H1 (cell line): Measurements from ENCODE around the gene EXT2. TPM values are rescaled to one million over a fixed set of nuclear protein-coding genes. Genes with fewer than 3 reads are reported as not detected.

ENCODE experiments used
- ATF3 ChIP-seq: IDR thresholded peaks from 2 replicates; pipeline ENCODE4 v1.6.1; 2011; ENCODE audit warnings: low read depth, mild to moderate bottlenecking, low read length; ENCODE audit not compliant: insufficient read depth
- CEBPB ChIP-seq: IDR thresholded peaks from 2 replicates; pipeline ENCODE4 v1.6.1; 2012; ENCODE audit warnings: low read depth, low read length
- CHD1 ChIP-seq: IDR thresholded peaks from 2 replicates; pipeline ENCODE4 v1.6.1; 2012; ENCODE audit warnings: low read depth, low read length, improper control_type of control experiment
- MAX ChIP-seq: IDR thresholded peaks from 2 replicates; pipeline ENCODE4 v1.6.1; 2012; ENCODE audit warnings: inconsistent platforms
- NANOG ChIP-seq: IDR thresholded peaks from 2 replicates; pipeline ENCODE4 v1.6.1; 2011; ENCODE audit warnings: low read length, low read depth, mild to moderate bottlenecking, inconsistent platforms; ENCODE audit not compliant: insufficient read depth, poor library complexity, severe bottlenecking
- POLR2A ChIP-seq, 2 experiments: IDR thresholded peaks; 1 replicate in 1 of 2; 2 replicates in 1 of 2; pipeline ENCODE4 v1.6.1; 2011; ENCODE audit warnings: low read depth in 2 of 2, low read length in 2 of 2, mild to moderate bottlenecking in 2 of 2; ENCODE audit errors: control extremely low read depth in 1 of 2
- RAD21 ChIP-seq, 2 experiments: IDR thresholded peaks in 1 of 2; conservative IDR thresholded peaks in 1 of 2; 2 replicates each; pipeline ENCODE4 v1.6.1; 2011; ENCODE audit warnings: low read depth in 2 of 2, low read length in 2 of 2, improper control_type of control experiment in 1 of 2, inconsistent platforms in 1 of 2, mild to moderate bottlenecking in 1 of 2, moderate library complexity in 1 of 2
- TAF7 ChIP-seq: optimal IDR thresholded peaks from 2 replicates; pipeline ENCODE3; 2011; ENCODE audit warnings: low read depth, mild to moderate bottlenecking, inconsistent platforms, low read length, moderate library complexity, borderline replicate concordance
- TBP ChIP-seq: IDR thresholded peaks from 2 replicates; pipeline ENCODE4 v1.6.1; 2011; ENCODE audit warnings: low read depth, low read length, improper control_type of control experiment
- polyA plus RNA-seq, 7 experiments: library from polyadenylated mRNA; depleted of rRNA in 3 of 7; stranded (reverse) in 5 of 7; unstranded in 2 of 7; fragments of >200 nt in 5 of 7; fragments of 200-250 nt in 2 of 7; gene quantifications; 1 replicate in 5 of 7; 2 replicates in 1 of 7; 4 replicates in 1 of 7; pipeline versions ENCODE4 v1.2.1 to v1.2.3, GENCODE V29; 2011 to 2013; ENCODE audit warnings: missing spikeins in 2 of 7, mixed read lengths in 2 of 7
- total RNA-seq: library from RNA; stranded (reverse); fragmentation: NEBNext Ultra II Directional; extraction: Animal tissue kit (Norgen Biotek cat#: 25700); gene quantifications from 2 replicates; pipeline ENCODE4 v1.2.1, GENCODE V29; 2021
- TF ChIP-seq, protein P1 (sequence below): IDR thresholded peaks from 2 replicates; pipeline ENCODE4 v1.6.1; 2012; ENCODE audit warnings: low read length, inconsistent platforms

EXT2 gene
- total and polyA plus RNA-seq, 2 of the 8 experiments (the other 6 are each of a cell fraction or from before 2014, with no cell fraction given) = 29.8 to 42.8 TPM

DNA sequence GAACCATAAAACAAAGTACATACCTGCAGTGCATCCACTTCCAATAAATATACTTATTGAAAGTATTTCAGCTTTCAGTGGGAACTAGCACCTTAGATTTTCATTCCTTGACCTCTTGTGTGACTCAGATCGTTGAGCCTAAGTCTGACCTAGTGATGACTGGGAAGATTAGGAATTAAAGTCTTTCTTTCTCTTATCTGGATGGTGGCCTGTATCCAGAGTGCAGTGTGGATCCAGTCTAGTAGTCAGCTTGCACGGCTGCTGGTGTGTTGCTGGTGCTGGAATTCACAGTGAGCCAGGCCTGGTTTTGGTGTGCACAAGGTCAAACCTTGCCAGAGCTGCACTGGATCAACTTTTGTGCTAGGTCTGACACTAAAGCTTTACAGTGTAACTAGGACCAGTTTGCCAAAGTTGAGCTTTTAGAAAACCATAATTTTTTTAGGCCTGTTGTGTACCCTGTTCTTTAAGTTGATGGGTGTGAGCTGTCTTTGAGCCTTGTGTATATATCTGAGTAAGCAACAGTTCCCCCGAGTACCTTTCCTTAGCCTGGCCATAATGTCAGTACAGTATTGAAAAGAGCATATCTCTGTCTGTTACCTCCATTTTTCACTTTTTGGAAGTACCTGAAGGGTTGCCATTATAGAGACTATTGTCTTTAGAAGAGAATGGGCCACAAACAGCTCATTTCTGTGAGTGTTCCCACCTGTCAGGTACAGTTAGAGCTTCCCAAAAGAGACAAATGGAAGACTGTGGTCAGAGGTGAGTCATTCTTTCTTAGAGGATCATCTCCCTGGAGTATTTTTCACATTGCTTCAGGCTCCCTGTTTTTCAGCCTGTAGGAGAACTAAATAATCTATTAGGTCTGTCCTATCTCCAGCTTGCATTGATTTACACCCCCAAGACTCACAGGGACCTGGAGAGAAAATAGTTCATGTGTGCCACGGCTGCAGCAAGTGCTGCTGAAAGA, 124.6 kb downstream of the EXT2 start (continued):
- TF ChIP-seq ATF3 (no peak), CEBPB (no peak), RAD21 (IDR thresholded peaks at IDR 0.05 in 1 of 2, conservative IDR thresholded peaks at IDR 0.05 in 1 of 2; ENCODE audit: low read depth in 2 of 2, low read length in 2 of 2) (no peak), NANOG (no peak), MAX (no peak), TAF7 (no peak), TBP (no peak), POLR2A (IDR thresholded peaks at IDR 0.05; ENCODE audit: control extremely low read depth in 1 of 2, low read depth in 2 of 2, low read length in 2 of 2) (no peak), CHD1 (no peak)
- TF ChIP-seq, protein P1, sequence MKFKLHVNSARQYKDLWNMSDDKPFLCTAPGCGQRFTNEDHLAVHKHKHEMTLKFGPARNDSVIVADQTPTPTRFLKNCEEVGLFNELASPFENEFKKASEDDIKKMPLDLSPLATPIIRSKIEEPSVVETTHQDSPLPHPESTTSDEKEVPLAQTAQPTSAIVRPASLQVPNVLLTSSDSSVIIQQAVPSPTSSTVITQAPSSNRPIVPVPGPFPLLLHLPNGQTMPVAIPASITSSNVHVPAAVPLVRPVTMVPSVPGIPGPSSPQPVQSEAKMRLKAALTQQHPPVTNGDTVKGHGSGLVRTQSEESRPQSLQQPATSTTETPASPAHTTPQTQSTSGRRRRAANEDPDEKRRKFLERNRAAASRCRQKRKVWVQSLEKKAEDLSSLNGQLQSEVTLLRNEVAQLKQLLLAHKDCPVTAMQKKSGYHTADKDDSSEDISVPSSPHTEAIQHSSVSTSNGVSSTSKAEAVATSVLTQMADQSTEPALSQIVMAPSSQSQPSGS = no peak
